Measurements from ENCODE around the gene RPP38. TPM values are rescaled to one million over a fixed set of nuclear protein-coding genes. Genes with fewer than 3 reads are reported as not detected.

Gene RPP38
- total and polyA plus RNA-seq, 2 of the 8 experiments (the other 6 are each of a cell fraction or from before 2014, with no cell fraction given), result 20.8 to 23.3 TPM

DNA sequence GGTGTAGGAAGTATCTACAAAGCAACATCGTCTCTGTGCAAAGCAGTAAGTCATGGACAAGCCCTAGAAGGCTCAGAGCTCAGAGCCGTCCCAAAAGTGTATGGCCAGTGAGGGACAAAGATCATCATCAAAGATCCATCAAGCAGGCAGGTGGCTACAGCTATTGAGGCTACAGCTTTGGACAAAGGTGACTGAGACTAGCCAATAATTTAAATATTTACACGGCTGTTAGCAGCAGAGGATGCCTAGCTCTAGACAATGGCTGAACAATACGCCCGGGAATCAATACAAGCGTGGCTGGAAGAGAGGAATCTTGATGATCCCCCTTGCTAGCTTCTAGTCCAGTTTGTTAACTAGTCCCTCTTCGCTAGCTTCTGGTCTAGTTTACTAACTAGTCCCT is 53.4 kb downstream of the RPP38 start (continued):
- TF ChIP-seq, protein P1, sequence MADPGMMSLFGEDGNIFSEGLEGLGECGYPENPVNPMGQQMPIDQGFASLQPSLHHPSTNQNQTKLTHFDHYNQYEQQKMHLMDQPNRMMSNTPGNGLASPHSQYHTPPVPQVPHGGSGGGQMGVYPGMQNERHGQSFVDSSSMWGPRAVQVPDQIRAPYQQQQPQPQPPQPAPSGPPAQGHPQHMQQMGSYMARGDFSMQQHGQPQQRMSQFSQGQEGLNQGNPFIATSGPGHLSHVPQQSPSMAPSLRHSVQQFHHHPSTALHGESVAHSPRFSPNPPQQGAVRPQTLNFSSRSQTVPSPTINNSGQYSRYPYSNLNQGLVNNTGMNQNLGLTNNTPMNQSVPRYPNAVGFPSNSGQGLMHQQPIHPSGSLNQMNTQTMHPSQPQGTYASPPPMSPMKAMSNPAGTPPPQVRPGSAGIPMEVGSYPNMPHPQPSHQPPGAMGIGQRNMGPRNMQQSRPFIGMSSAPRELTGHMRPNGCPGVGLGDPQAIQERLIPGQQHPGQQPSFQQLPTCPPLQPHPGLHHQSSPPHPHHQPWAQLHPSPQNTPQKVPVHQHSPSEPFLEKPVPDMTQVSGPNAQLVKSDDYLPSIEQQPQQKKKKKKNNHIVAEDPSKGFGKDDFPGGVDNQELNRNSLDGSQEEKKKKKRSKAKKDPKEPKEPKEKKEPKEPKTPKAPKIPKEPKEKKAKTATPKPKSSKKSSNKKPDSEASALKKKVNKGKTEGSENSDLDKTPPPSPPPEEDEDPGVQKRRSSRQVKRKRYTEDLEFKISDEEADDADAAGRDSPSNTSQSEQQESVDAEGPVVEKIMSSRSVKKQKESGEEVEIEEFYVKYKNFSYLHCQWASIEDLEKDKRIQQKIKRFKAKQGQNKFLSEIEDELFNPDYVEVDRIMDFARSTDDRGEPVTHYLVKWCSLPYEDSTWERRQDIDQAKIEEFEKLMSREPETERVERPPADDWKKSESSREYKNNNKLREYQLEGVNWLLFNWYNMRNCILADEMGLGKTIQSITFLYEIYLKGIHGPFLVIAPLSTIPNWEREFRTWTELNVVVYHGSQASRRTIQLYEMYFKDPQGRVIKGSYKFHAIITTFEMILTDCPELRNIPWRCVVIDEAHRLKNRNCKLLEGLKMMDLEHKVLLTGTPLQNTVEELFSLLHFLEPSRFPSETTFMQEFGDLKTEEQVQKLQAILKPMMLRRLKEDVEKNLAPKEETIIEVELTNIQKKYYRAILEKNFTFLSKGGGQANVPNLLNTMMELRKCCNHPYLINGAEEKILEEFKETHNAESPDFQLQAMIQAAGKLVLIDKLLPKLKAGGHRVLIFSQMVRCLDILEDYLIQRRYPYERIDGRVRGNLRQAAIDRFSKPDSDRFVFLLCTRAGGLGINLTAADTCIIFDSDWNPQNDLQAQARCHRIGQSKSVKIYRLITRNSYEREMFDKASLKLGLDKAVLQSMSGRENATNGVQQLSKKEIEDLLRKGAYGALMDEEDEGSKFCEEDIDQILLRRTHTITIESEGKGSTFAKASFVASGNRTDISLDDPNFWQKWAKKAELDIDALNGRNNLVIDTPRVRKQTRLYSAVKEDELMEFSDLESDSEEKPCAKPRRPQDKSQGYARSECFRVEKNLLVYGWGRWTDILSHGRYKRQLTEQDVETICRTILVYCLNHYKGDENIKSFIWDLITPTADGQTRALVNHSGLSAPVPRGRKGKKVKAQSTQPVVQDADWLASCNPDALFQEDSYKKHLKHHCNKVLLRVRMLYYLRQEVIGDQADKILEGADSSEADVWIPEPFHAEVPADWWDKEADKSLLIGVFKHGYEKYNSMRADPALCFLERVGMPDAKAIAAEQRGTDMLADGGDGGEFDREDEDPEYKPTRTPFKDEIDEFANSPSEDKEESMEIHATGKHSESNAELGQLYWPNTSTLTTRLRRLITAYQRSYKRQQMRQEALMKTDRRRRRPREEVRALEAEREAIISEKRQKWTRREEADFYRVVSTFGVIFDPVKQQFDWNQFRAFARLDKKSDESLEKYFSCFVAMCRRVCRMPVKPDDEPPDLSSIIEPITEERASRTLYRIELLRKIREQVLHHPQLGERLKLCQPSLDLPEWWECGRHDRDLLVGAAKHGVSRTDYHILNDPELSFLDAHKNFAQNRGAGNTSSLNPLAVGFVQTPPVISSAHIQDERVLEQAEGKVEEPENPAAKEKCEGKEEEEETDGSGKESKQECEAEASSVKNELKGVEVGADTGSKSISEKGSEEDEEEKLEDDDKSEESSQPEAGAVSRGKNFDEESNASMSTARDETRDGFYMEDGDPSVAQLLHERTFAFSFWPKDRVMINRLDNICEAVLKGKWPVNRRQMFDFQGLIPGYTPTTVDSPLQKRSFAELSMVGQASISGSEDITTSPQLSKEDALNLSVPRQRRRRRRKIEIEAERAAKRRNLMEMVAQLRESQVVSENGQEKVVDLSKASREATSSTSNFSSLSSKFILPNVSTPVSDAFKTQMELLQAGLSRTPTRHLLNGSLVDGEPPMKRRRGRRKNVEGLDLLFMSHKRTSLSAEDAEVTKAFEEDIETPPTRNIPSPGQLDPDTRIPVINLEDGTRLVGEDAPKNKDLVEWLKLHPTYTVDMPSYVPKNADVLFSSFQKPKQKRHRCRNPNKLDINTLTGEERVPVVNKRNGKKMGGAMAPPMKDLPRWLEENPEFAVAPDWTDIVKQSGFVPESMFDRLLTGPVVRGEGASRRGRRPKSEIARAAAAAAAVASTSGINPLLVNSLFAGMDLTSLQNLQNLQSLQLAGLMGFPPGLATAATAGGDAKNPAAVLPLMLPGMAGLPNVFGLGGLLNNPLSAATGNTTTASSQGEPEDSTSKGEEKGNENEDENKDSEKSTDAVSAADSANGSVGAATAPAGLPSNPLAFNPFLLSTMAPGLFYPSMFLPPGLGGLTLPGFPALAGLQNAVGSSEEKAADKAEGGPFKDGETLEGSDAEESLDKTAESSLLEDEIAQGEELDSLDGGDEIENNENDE (IDR thresholded peaks at IDR 0.05; ENCODE audit: insufficient replicate concordance, low read length), result no peak
- TF ChIP-seq EZH2 (IDR thresholded peaks at IDR 0.05; ENCODE audit: low read depth, low read length, severe bottlenecking) (no peak), ZNF274 (IDR thresholded peaks at IDR 0.05; ENCODE audit: borderline replicate concordance, extremely low read depth, low read length) (no peak), TAF7 (optimal IDR thresholded peaks at IDR 0.05; ENCODE audit: borderline replicate concordance, low read depth, low read length) (no peak), BRCA1 (IDR thresholded peaks at IDR 0.05; ENCODE audit: low read depth, low read length) (no peak), SIX5 (IDR thresholded peaks at IDR 0.05; ENCODE audit: low read depth, low read length) (no peak), CHD2 (IDR thresholded peaks at IDR 0.05; ENCODE audit: low read length) (no peak), SP1 (IDR thresholded peaks at IDR 0.05; ENCODE audit: low read depth, low read length) (no peak)
